Stromal cell of bone marrow (primary cell): ENCODE measurements around the gene ZSWIM1.
"Not testable (repeated sequence)": the region's sequence is repeated elsewhere in the genome, so short reads cannot be mapped to it uniquely, and the experiment has no call there.

Experiments used
- DNase-seq: peaks from one replicate; pipeline ENCODE4 v3.0.0-alpha.2; 2012; ENCODE audit warnings: low read depth

Gene ZSWIM1

DNA sequence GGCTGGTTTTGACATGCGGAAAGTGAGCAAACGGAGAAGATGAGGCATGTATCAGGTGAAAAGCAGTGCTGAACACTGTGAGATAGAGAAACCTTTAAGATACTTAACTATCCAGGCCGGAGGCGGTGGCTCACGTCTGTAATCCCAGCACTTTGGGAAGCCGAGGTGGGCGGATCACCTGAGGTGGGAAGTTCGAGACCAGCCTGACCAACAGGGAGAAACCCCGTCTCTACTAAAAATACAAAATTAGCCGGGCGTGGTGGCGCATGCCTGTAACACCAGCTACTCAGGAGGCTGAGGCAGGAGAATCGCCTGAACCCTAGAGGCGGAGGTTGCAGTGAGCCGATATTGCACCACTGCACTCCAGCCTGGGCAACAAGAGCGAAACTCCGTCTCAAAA lies 50.7 kb downstream of the ZSWIM1 start:
- DNase-seq = not testable (repeated sequence)

GRCh38 chr20:45933266-45934045 lies 52.4 kb downstream of the ZSWIM1 start:
- peak; percentile 55 for DNase-seq

- no peak for DNase-seq
Observed at GRCh38 chr20:45934046-45934585, 53.1 kb downstream of the ZSWIM1 start.
